Measurements from ENCODE around the gene CAMK1D.

- TF ChIP-seq CTCF (IDR thresholded peaks at IDR 0.05) (no peak), POLR2A (IDR thresholded peaks at IDR 0.05) (no peak)
Observed at GRCh38 chr10:12854988-12855387, 505.6 kb downstream of the CAMK1D start.
